ENCODE data around the gene FILIP1. TPM values are rescaled to one million over a fixed set of nuclear protein-coding genes. Genes with fewer than 3 reads are reported as not detected.

The FILIP1 gene
- total and polyA plus RNA-seq, 2 of the 8 experiments (the other 6 are each of a cell fraction or from before 2014, with no cell fraction given), result 2.4 to 5.7 TPM

DNA sequence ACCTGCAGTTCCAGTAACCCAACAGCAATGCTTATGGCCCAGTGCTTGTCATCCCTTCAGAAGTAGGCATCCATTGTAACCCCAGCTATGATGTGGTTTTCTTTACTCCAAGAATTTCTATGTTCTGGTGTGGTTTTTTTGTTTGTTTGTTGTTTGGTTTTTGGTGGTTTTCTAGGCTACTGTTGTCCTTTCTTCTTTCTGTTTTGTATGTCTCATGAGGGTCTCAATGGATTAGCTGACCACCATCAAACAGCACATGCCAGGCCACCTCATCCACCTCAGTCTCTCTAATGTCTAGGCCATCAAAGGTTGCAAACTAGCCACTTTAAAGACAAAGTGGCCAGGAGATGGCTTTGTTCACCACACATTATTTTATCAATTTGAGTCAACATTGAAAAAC is 149.6 kb downstream of the FILIP1 start (continued):
- TF ChIP-seq CHD7 (IDR thresholded peaks at IDR 0.05; ENCODE audit: insufficient replicate concordance, low read length) (no peak), E2F6 (IDR thresholded peaks at IDR 0.05) (no peak), POU5F1 (IDR thresholded peaks at IDR 0.05; ENCODE audit: low read depth, low read length) (no peak), KDM4A (IDR thresholded peaks at IDR 0.05; ENCODE audit: low read depth, low read length, severe bottlenecking) (no peak), EGR1 (IDR thresholded peaks at IDR 0.05; ENCODE audit: borderline replicate concordance, low read depth, low read length) (no peak), TEAD4 (IDR thresholded peaks at IDR 0.05; ENCODE audit: low read depth, low read length) (no peak), RFX5 (IDR thresholded peaks at IDR 0.05; ENCODE audit: borderline replicate concordance, low read depth, low read length) (no peak)

All from H1 (cell line).